SK-N-SH (cell line): ENCODE data around the gene PTGIR. TPM values are rescaled to one million over a fixed set of nuclear protein-coding genes. Genes with fewer than 3 reads are reported as not detected.

Experiments
- CTCF ChIA-PET: fragments of 300-600, 350-600 bp; formaldehyde crosslinking; extraction: SDS; loops from one replicate; lab custom pipeline; 2021; lab: Yijun Ruan, JAX
- POLR2A ChIA-PET: fragments of 350-600 bp; sonication (Branson Sonifier 250); formaldehyde crosslinking; extraction: SDS; loops from one replicate; lab custom pipeline; 2020; ENCODE audit warnings: antibody characterized with exemption, inconsistent platforms; lab: Yijun Ruan, JAX
- DNase-seq: peaks from one replicate; pipeline ENCODE4 v3.0.0; 2012
- H2AFZ ChIP-seq: fragments of 200-600 bp; sonication (generic); 2 replicates; pipeline ENCODE4 v1.8.1; 2016; ENCODE audit warnings: antibody characterized with exemption, mild to moderate bottlenecking, low read depth
- H3F3A ChIP-seq: fragments of 200-600 bp; sonication (generic); replicated peaks from 2 replicates; pipeline ENCODE3; 2016; ENCODE audit warnings: antibody characterized with exemption, mild to moderate bottlenecking; ENCODE audit not compliant: insufficient read depth
- H3K27ac ChIP-seq, 2 experiments: fragments of 200-500 bp in 1 of 2; fragments of 200-600 bp in 1 of 2; sonication (Bioruptor generic) in 1 of 2; sonication (generic), shearing (Covaris generic) in 1 of 2; 2 replicates each; pipeline versions ENCODE4 v1.5.1 to v1.6.1; 2014 to 2016; ENCODE audit warnings: low read depth in 2 of 2, inconsistent platforms in 1 of 2, low read length in 1 of 2, mild to moderate bottlenecking in 1 of 2, mixed read lengths in 1 of 2
- H3K27me3 ChIP-seq: fragments of 200-600 bp; sonication (generic), shearing (Covaris generic); 2 replicates; pipeline ENCODE4 v1.6.1; 2016; ENCODE audit warnings: mixed run types; ENCODE audit not compliant: insufficient read depth
- H3K36me3 ChIP-seq, 2 experiments: fragments of 200-500 bp in 1 of 2; fragments of 200-600 bp in 1 of 2; sonication (Bioruptor generic) in 1 of 2; sonication (generic) in 1 of 2; replicated peaks in 1 of 2; 2 replicates each; pipeline versions ENCODE3 to v1.5.1; 2014 to 2016; ENCODE audit warnings: low read length in 1 of 2, mild to moderate bottlenecking in 1 of 2; ENCODE audit not compliant: insufficient read depth in 2 of 2, control insufficient read depth in 1 of 2
- H3K4me1 ChIP-seq, 2 experiments: fragments of 200-500 bp in 1 of 2; fragments of 200-600 bp in 1 of 2; sonication (Bioruptor generic) in 1 of 2; sonication (generic), shearing (Covaris generic) in 1 of 2; 2 replicates each; pipeline versions ENCODE4 v1.5.1 to v1.6.1; 2014 to 2016; ENCODE audit warnings: low read depth in 1 of 2, low read length in 1 of 2, mixed run types in 1 of 2; ENCODE audit not compliant: insufficient read depth in 2 of 2, control insufficient read depth in 1 of 2
- H3K4me2 ChIP-seq: fragments of 200-600 bp; sonication (generic), shearing (Covaris generic); 2 replicates; pipeline ENCODE4 v1.6.1; 2017; ENCODE audit warnings: mixed run types
- H3K4me3 ChIP-seq, 2 experiments: fragments of 200-500 bp in 1 of 2; fragments of 200-600 bp in 1 of 2; sonication (Bioruptor generic) in 1 of 2; sonication (generic), shearing (Covaris generic) in 1 of 2; 2 replicates each; pipeline versions ENCODE4 v1.5.1 to v1.8.1; 2014 to 2016; ENCODE audit warnings: low read depth in 2 of 2, inconsistent platforms in 1 of 2, low read length in 1 of 2, mild to moderate bottlenecking in 1 of 2, mixed read lengths in 1 of 2, moderate library complexity in 1 of 2
- H3K79me2 ChIP-seq: fragments of 200-600 bp; sonication (generic); 2 replicates; pipeline ENCODE4 v1.8.1; 2017; ENCODE audit warnings: mild to moderate bottlenecking; ENCODE audit not compliant: insufficient read depth
- H3K9ac ChIP-seq: fragments of 200-600 bp; sonication (generic); 2 replicates; pipeline ENCODE4 v1.6.1; 2017; ENCODE audit warnings: mixed run types
- H3K9me2 ChIP-seq: fragments of 200-600 bp; sonication (generic); 2 replicates; pipeline ENCODE4 v1.6.1; 2017; ENCODE audit warnings: mixed run types
- H3K9me3 ChIP-seq: fragments of 200-600 bp; sonication (generic); 2 replicates; pipeline ENCODE4 v1.6.1; 2017; ENCODE audit warnings: mixed run types, mild to moderate bottlenecking, moderate library complexity
- H4K20me1 ChIP-seq: fragments of 200-600 bp; sonication (generic); 2 replicates; pipeline ENCODE4 v1.6.1; 2017; ENCODE audit warnings: mild to moderate bottlenecking, mixed run types; ENCODE audit not compliant: insufficient read depth
- CHD2 ChIP-seq: fragments of 150-350 bp; IDR thresholded peaks from 2 replicates; pipeline ENCODE4 v1.6.1; 2018; ENCODE audit warnings: low read length; ENCODE audit not compliant: partially characterized antibody
- EP300 ChIP-seq, 2 experiments: IDR thresholded peaks; 2 replicates each; pipeline versions ENCODE4 v1.4.0 to v1.6.1; 2012; ENCODE audit warnings: borderline replicate concordance in 1 of 2, low read depth in 1 of 2, low read length in 1 of 2
- FOSL2 ChIP-seq: IDR thresholded peaks from 2 replicates; pipeline ENCODE4 v1.4.0; 2012; ENCODE audit warnings: low read depth, mild to moderate bottlenecking, moderate library complexity, borderline replicate concordance
- FOXM1 ChIP-seq: IDR thresholded peaks from 2 replicates; pipeline ENCODE4 v1.4.0; 2012; ENCODE audit warnings: low read depth, mild to moderate bottlenecking
- GABPA ChIP-seq: IDR thresholded peaks from 2 replicates; pipeline ENCODE4 v1.4.0; 2012; ENCODE audit warnings: low read depth, mild to moderate bottlenecking
- IRF3 ChIP-seq: fragments of 150-350 bp; IDR thresholded peaks from 2 replicates; pipeline ENCODE4 v1.6.1; 2016; ENCODE audit warnings: mild to moderate bottlenecking, low read depth, low read length
- JUND ChIP-seq: IDR thresholded peaks from 2 replicates; pipeline ENCODE4 v1.4.0; 2012
- MAX ChIP-seq: IDR thresholded peaks from 2 replicates; pipeline ENCODE4 v1.4.0; 2012; ENCODE audit warnings: low read depth
- MEF2A ChIP-seq: IDR thresholded peaks from 2 replicates; pipeline ENCODE4 v1.4.0; 2012; ENCODE audit warnings: low read depth, borderline replicate concordance
- MXI1 ChIP-seq: IDR thresholded peaks from 2 replicates; pipeline ENCODE4 v1.6.1; 2012; ENCODE audit warnings: mild to moderate bottlenecking, low read depth, low read length, improper control_type of control experiment
- NFIC ChIP-seq: IDR thresholded peaks from 2 replicates; pipeline ENCODE4 v1.4.0; 2012; ENCODE audit warnings: borderline replicate concordance
- NRF1 ChIP-seq: IDR thresholded peaks from 2 replicates; pipeline ENCODE4 v1.6.1; 2012; ENCODE audit warnings: low read depth, mild to moderate bottlenecking, low read length
- PBX3 ChIP-seq: IDR thresholded peaks from 2 replicates; pipeline ENCODE4; 2012
- POLR2AphosphoS5 ChIP-seq: IDR thresholded peaks from 2 replicates; pipeline ENCODE4 v1.6.1; 2012; ENCODE audit warnings: low read depth, low read length
- RXRA ChIP-seq: IDR thresholded peaks from 2 replicates; pipeline ENCODE4 v1.4.0; 2012; ENCODE audit warnings: low read depth, mild to moderate bottlenecking, borderline replicate concordance
- SIN3A ChIP-seq: IDR thresholded peaks from 2 replicates; pipeline ENCODE4 v1.6.1; 2012; ENCODE audit warnings: low read depth, mild to moderate bottlenecking, low read length, moderate library complexity, borderline replicate concordance
- SMC3 ChIP-seq: IDR thresholded peaks from 2 replicates; pipeline ENCODE4 v1.6.1; 2012; ENCODE audit warnings: low read depth, low read length, improper control_type of control experiment
- TCF12 ChIP-seq: IDR thresholded peaks from 2 replicates; pipeline ENCODE4 v1.4.0; 2012
- USF1 ChIP-seq: IDR thresholded peaks from 2 replicates; pipeline ENCODE4 v1.4.0; 2012; ENCODE audit warnings: low read depth, borderline replicate concordance
- USF2 ChIP-seq: fragments of 150-350 bp; IDR thresholded peaks from 2 replicates; pipeline ENCODE4 v1.6.1; 2017; ENCODE audit warnings: antibody characterized with exemption, low read length, low read depth, borderline replicate concordance
- WGBS: methylation state at CpG from one replicate; pipeline ENCODE4 v1.1.6; 2017; ENCODE audit warnings: low lambda C conversion rate; 5-methylcytosine and 5-hydroxymethylcytosine counted together
- polyA plus RNA-seq, 3 experiments: library from polyadenylated mRNA; depleted of rRNA; stranded (reverse); fragments of >200 nt; gene quantifications; 2 replicates each; pipeline ENCODE4 v1.2.3, GENCODE V29; 2012

The PTGIR gene
- polyA plus RNA-seq, 1 of the 3 experiments (the other 2 are of a cell fraction) = 2.5 TPM

GRCh38 chr19:46654621-46655152 lies 29.8 kb upstream of the PTGIR start:
- Histone ChIP-seq H3F3A (no peaks in the 10 kb centered on the region), H3K9me3 (no peaks in the 10 kb centered on the region), H3K27ac (no peak overlapping the region; a peak in 1 of 4 replicates), H3K9ac (no peak overlapping the region), H3K4me1 (peaks cover 0 to 8% of the 10 kb centered on the region in 2 experiments; a peak in 1 of 4 replicates), H3K27me3 (no peaks in the 10 kb centered on the region), H2AFZ (no peak overlapping the region), H3K79me2 (no peaks in the 10 kb centered on the region; the same call in 1 of the 2 replicates), H3K36me3 (peaks cover 0 to 6% of the 10 kb centered on the region in 2 experiments), H3K9me2 (no peaks in the 10 kb centered on the region), H3K4me3 (no peak overlapping the region), H4K20me1 (peaks cover 5% of the 10 kb centered on the region; the same call in 1 of the 2 replicates), H3K4me2 (no peak overlapping the region)
- POLR2A ChIA-PET = no interaction called here
- CTCF ChIA-PET = interaction anchor here (1.1 kb wide), 1 partner anchor 626 kb away, joined by 4 read pairs; no protein-coding TSS in a partner anchor
- DNase-seq = no peak
- 84% methylated on average over 13 of the region's 16 CpGs for WGBS
- TF ChIP-seq SIN3A (no peak), IRF3 (no peak), CHD2 (no peak), JUND (no peak), SMC3 (no peak), MXI1 (no peak), USF1 (no peak), NFIC (no peak), FOSL2 (no peak), EP300 (IDR thresholded peaks at IDR 0.05; ENCODE audit: borderline replicate concordance in 1 of 2, low read depth in 1 of 2, low read length in 1 of 2) (no peak), GABPA (no peak)

- Histone ChIP-seq H3K4me2 (no peak overlapping the region), H3K9me3 (no peaks in the 10 kb centered on the region), H3K9me2 (no peaks in the 10 kb centered on the region), H3F3A (no peaks in the 10 kb centered on the region), H3K4me1 (no peaks in the 10 kb centered on the region; a peak in 1 of 4 replicates), H3K27me3 (no peaks in the 10 kb centered on the region), H2AFZ (no peak overlapping the region), H3K4me3 (no peak overlapping the region), H3K9ac (no peak overlapping the region), H3K27ac (no peak overlapping the region), H3K79me2 (no peaks in the 10 kb centered on the region), H4K20me1 (no peaks in the 10 kb centered on the region), H3K36me3 (peaks cover 5 to 8% of the 10 kb centered on the region in 2 experiments)
- ChIA-PET CTCF (no interaction called here), POLR2A (interaction anchor here (0.8 kb wide), 1 partner anchor 10 kb away, joined by 4 read pairs; no protein-coding TSS in a partner anchor)
- DNase-seq = no peak
- WGBS = 94% methylated on average over 7 of the region's 7 CpGs
- TF ChIP-seq GABPA (no peak), RXRA (no peak), PBX3 (no peak), FOXM1 (no peak), SIN3A (no peak), USF2 (no peak), NFIC (no peak), MAX (no peak), MEF2A (no peak), IRF3 (no peak), SMC3 (no peak), TCF12 (no peak), NRF1 (no peak), POLR2AphosphoS5 (no peak)
Observed at GRCh38 chr19:46650445-46650844, 25.6 kb upstream of the PTGIR start.
